ENCODE results near the gene MAFF.
"Not testable (repeated sequence)": the region's sequence is repeated elsewhere in the genome, so short reads cannot be mapped to it uniquely, and the experiment has no call there.

Gene MAFF

GRCh38 chr22:38177571-38177925 lies 24.2 kb upstream of the MAFF start:
- not testable (repeated sequence) for DNase-seq (ENCODE audit: low read depth)

GRCh38 chr22:38177926-38178604 lies 23.7 kb upstream of the MAFF start:
- DNase-seq (ENCODE audit: low read depth) = no peak

- DNase-seq (ENCODE audit: low read depth) = not testable (repeated sequence)
Observed at GRCh38 chr22:38178605-38178937, 23.2 kb upstream of the MAFF start.

GRCh38 chr22:38180841-38181452 lies 20.8 kb upstream of the MAFF start:
- DNase-seq (ENCODE audit: low read depth) = no peak

GRCh38 chr22:38181453-38182200 lies 20.2 kb upstream of the MAFF start, which contains the start of gene PLA2G6:
Gene PLA2G6 (minus strand): TSS chr22:38181830. CDS start chr22:38169426, 12,404 bp downstream.
- DNase-seq (ENCODE audit: low read depth) = peak; percentile 92

- no peak for DNase-seq (ENCODE audit: low read depth)
Observed at GRCh38 chr22:38184788-38185187, 17.0 kb upstream of the MAFF start.

- DNase-seq (ENCODE audit: low read depth) = no peak
Observed at GRCh38 chr22:38186429-38186828, 15.4 kb upstream of the MAFF start.

- DNase-seq (ENCODE audit: low read depth) = no peak
Observed at GRCh38 chr22:38187413-38188212, 14.2 kb upstream of the MAFF start.

GRCh38 chr22:38189104-38189503 lies 12.7 kb upstream of the MAFF start:
- no peak for DNase-seq (ENCODE audit: low read depth)

- DNase-seq (ENCODE audit: low read depth) = no peak
Observed at GRCh38 chr22:38190581-38190980, 11.2 kb upstream of the MAFF start.

GRCh38 chr22:38191055-38191454 lies 10.7 kb upstream of the MAFF start:
- DNase-seq (ENCODE audit: low read depth) = no peak

- DNase-seq (ENCODE audit: low read depth) = no peak
Observed at GRCh38 chr22:38191731-38192474, 9.9 kb upstream of the MAFF start.

- DNase-seq (ENCODE audit: low read depth) = no peak
Observed at GRCh38 chr22:38192475-38192863, 9.3 kb upstream of the MAFF start.

GRCh38 chr22:38193580-38193979 lies 8.2 kb upstream of the MAFF start:
- no peak for DNase-seq (ENCODE audit: low read depth)

- DNase-seq (ENCODE audit: low read depth) = no peak
Observed at GRCh38 chr22:38196791-38197419, 4.9 kb upstream of the MAFF start.

GRCh38 chr22:38199826-38200559 lies 1.8 kb upstream of the MAFF start:
- DNase-seq (ENCODE audit: low read depth) = no peak

GRCh38 chr22:38201371-38201710 lies 453 bp upstream of the MAFF start:
- no peak for DNase-seq (ENCODE audit: low read depth)

- DNase-seq (ENCODE audit: low read depth) = no peak
Observed at GRCh38 chr22:38202437-38203089, 769 bp downstream of the MAFF start.

GRCh38 chr22:38203090-38203810 lies 1.5 kb downstream of the MAFF start:
- DNase-seq (ENCODE audit: low read depth) = no peak
